VCaP (cell line): ENCODE data around the gene DEF6.

Experiments
- H3K27ac ChIP-seq: fragments of 450-650 bp; 2 replicates; pipeline ENCODE4 v1.5.1; 2017
- CTCF ChIP-seq: fragments of 450-650 bp; conservative IDR thresholded peaks from 2 replicates; pipeline ENCODE4 v1.5.1; 2017; ENCODE audit warnings: mild to moderate bottlenecking, moderate library complexity

The DEF6 gene

GRCh38 chr6:35297601-35298481 is at the start of gene DEF6:
Gene DEF6 (plus strand): TSS chr6:35297818. CDS start chr6:35297857, 39 bp downstream.
- peak within 1 kb of the TSS; percentile 62; the same call in 1 of the 2 replicates for H3K27ac ChIP-seq
- TF ChIP-seq CTCF: peak; percentile 91

- no peak overlapping the region for H3K27ac ChIP-seq
- no peak for TF ChIP-seq CTCF
Measured at GRCh38 chr6:35248300-35248699, 49.3 kb upstream of the DEF6 start.

GRCh38 chr6:35248965-35249364 is 48.7 kb upstream of the DEF6 start:
- no peak overlapping the region for H3K27ac ChIP-seq
- no peak for TF ChIP-seq CTCF

- no peak for TF ChIP-seq CTCF
- no peak overlapping the region for H3K27ac ChIP-seq
Measured at GRCh38 chr6:35251949-35252348, 45.7 kb upstream of the DEF6 start.

- H3K27ac ChIP-seq: no peak overlapping the region
- no peak for TF ChIP-seq CTCF
Measured at GRCh38 chr6:35253249-35253648, 44.4 kb upstream of the DEF6 start.

- H3K27ac ChIP-seq: peak overlapping the region; percentile 88
- no peak for TF ChIP-seq CTCF
Measured at GRCh38 chr6:35258336-35258735, 39.3 kb upstream of the DEF6 start.

GRCh38 chr6:35258858-35259193 is 38.8 kb upstream of the DEF6 start:
- no peak for TF ChIP-seq CTCF
- H3K27ac ChIP-seq: peak overlapping the region; percentile 88
